ENCODE measurements around the gene CHST8.

- TF ChIP-seq CTCF (IDR thresholded peaks at IDR 0.05; ENCODE audit: low read depth, low read length, poor library complexity, severe bottlenecking) (no peak), EZH2phosphoT487 (IDR thresholded peaks at IDR 0.05; ENCODE audit: borderline replicate concordance, low read length) (no peak)
Measured at GRCh38 chr19:33580026-33580644, 41.6 kb upstream of the CHST8 start.

Data from DOHH2 (cell line).